H9 (cell line): ENCODE data around the gene DPYD. TPM values are rescaled to one million over a fixed set of nuclear protein-coding genes. Genes with fewer than 3 reads are reported as not detected.

Experiments used
- DNase-seq: peaks from one replicate; pipeline ENCODE4 v3.0.0-alpha.2; 2017
- H2AFZ ChIP-seq: one replicate; pipeline ENCODE4 v1.6.1; 2013; ENCODE audit warnings: mild to moderate bottlenecking, low read length, control low read depth, moderate library complexity
- H2AK5ac ChIP-seq: 2 replicates; pipeline ENCODE4 v1.6.1; 2013; ENCODE audit warnings: low read length, control low read depth, mixed read lengths; ENCODE audit not compliant: insufficient read length
- H2BK120ac ChIP-seq: one replicate; pipeline ENCODE4 v1.6.1; 2013; ENCODE audit warnings: low read depth, mild to moderate bottlenecking, low read length, control low read depth, inconsistent platforms; ENCODE audit not compliant: poor library complexity, severe bottlenecking
- H2BK12ac ChIP-seq: 2 replicates; pipeline ENCODE4 v1.6.1; 2013; ENCODE audit warnings: low read length, control low read depth, mixed read lengths, low read depth; ENCODE audit not compliant: insufficient read length
- H2BK15ac ChIP-seq: 2 replicates; pipeline ENCODE4 v1.6.1; 2013; ENCODE audit warnings: low read depth, low read length, control low read depth
- H2BK20ac ChIP-seq: one replicate; pipeline ENCODE4 v1.6.1; 2013; ENCODE audit warnings: low read depth, mild to moderate bottlenecking, low read length, control low read depth, inconsistent platforms; ENCODE audit not compliant: poor library complexity, severe bottlenecking
- H2BK5ac ChIP-seq: 2 replicates; pipeline ENCODE4 v1.6.1; 2013; ENCODE audit warnings: low read length, control low read depth, mixed read lengths; ENCODE audit not compliant: insufficient read length
- H3K14ac ChIP-seq: 2 replicates; pipeline ENCODE4 v1.6.1; 2013; ENCODE audit warnings: low read length, control low read depth; ENCODE audit not compliant: insufficient read depth
- H3K18ac ChIP-seq: 2 replicates; pipeline ENCODE4 v1.6.1; 2013; ENCODE audit warnings: low read depth, mild to moderate bottlenecking, mixed read lengths, low read length, control low read depth; ENCODE audit not compliant: insufficient read length
- H3K23ac ChIP-seq: 2 replicates; pipeline ENCODE4 v1.6.1; 2013; ENCODE audit warnings: low read length, control low read depth, mixed read lengths, low read depth; ENCODE audit not compliant: insufficient read length
- H3K23me2 ChIP-seq: 2 replicates; pipeline ENCODE4 v1.6.1; 2013; ENCODE audit warnings: low read depth, mild to moderate bottlenecking, mixed read lengths, low read length, control low read depth; ENCODE audit not compliant: insufficient read length, poor library complexity, severe bottlenecking
- H3K27ac ChIP-seq: 2 replicates; pipeline ENCODE4 v1.5.1; 2013; ENCODE audit warnings: low read length, control low read depth, mixed read lengths, low read depth; ENCODE audit not compliant: insufficient read length
- H3K27me3 ChIP-seq: 2 replicates; pipeline ENCODE4 v1.6.1; 2013; ENCODE audit warnings: low read length, control low read depth, inconsistent platforms; ENCODE audit not compliant: insufficient read depth
- H3K4ac ChIP-seq: 2 replicates; pipeline ENCODE4 v1.6.1; 2013; ENCODE audit warnings: low read depth, mild to moderate bottlenecking, control low read depth, inconsistent platforms, low read length, moderate library complexity
- H3K4me1 ChIP-seq: 2 replicates; pipeline ENCODE4 v1.6.1; 2013; ENCODE audit warnings: low read length, control low read depth, inconsistent platforms; ENCODE audit not compliant: insufficient read depth
- H3K4me2 ChIP-seq: 2 replicates; pipeline ENCODE4 v1.6.1; 2013; ENCODE audit warnings: low read length, control low read depth, mixed read lengths; ENCODE audit not compliant: insufficient read length, insufficient read depth
- H3K56ac ChIP-seq: 2 replicates; pipeline ENCODE4 v1.6.1; 2013; ENCODE audit warnings: low read depth, mild to moderate bottlenecking, mixed read lengths, low read length, control low read depth; ENCODE audit not compliant: insufficient read length
- H3K79me1 ChIP-seq: 2 replicates; pipeline ENCODE4 v1.6.1; 2013; ENCODE audit warnings: low read depth, mild to moderate bottlenecking, moderate library complexity, low read length, control low read depth, inconsistent platforms; ENCODE audit not compliant: insufficient read depth, poor library complexity, severe bottlenecking
- H3K79me2 ChIP-seq: 2 replicates; pipeline ENCODE4 v1.6.1; 2013; ENCODE audit warnings: low read length, control low read depth, inconsistent platforms; ENCODE audit not compliant: insufficient read depth
- H3K9ac ChIP-seq: 2 replicates; pipeline ENCODE4 v1.6.1; 2013; ENCODE audit warnings: low read length, control low read depth, mixed read lengths; ENCODE audit not compliant: insufficient read length; ENCODE audit errors: extremely low read depth
- H3K9me3 ChIP-seq: one replicate; pipeline ENCODE4 v1.6.1; 2013; ENCODE audit warnings: low read depth, low read length, inconsistent platforms; ENCODE audit not compliant: control insufficient read depth
- H3T11ph ChIP-seq: one replicate; pipeline ENCODE4 v1.6.1; 2013; ENCODE audit warnings: mild to moderate bottlenecking, low read length, control low read depth, inconsistent platforms
- H4K20me1 ChIP-seq: one replicate; pipeline ENCODE4 v1.6.1; 2013; ENCODE audit not compliant: control insufficient read depth, insufficient read length, insufficient read depth
- H4K5ac ChIP-seq: 2 replicates; pipeline ENCODE4 v1.6.1; 2013; ENCODE audit warnings: low read depth, mild to moderate bottlenecking, mixed read lengths, low read length, control low read depth; ENCODE audit not compliant: insufficient read length
- H4K8ac ChIP-seq: replicated peaks from 2 replicates; pipeline ENCODE4 v1.6.1; 2013; ENCODE audit warnings: low read length, control low read depth, mixed read lengths, low read depth; ENCODE audit not compliant: insufficient read length
- H4K91ac ChIP-seq: 2 replicates; pipeline ENCODE4 v1.6.1; 2013; ENCODE audit warnings: low read depth, mild to moderate bottlenecking, moderate library complexity, mixed read lengths, low read length, control low read depth; ENCODE audit not compliant: insufficient read length
- H3K27ac Mint-ChIP-seq, 3 experiments: 2 replicates in 2 of 3; 3 replicates in 1 of 3; pipeline ENCODE4 v1.8.0; 2020 to 2021; ENCODE audit warnings: mixed read lengths in 3 of 3, mild to moderate bottlenecking in 1 of 3, moderate library complexity in 1 of 3
- H3K27me3 Mint-ChIP-seq: 2 replicates; pipeline ENCODE4 v1.8.0; 2021; ENCODE audit warnings: low read depth, mild to moderate bottlenecking, moderate library complexity, mixed read lengths
- H3K36me3 Mint-ChIP-seq, 3 experiments: 2 replicates in 2 of 3; 3 replicates in 1 of 3; pipeline ENCODE4 v1.8.0; 2020 to 2021; ENCODE audit warnings: low read depth in 3 of 3, mixed read lengths in 3 of 3; ENCODE audit not compliant: insufficient read depth in 1 of 3
- H3K4me1 Mint-ChIP-seq, 2 experiments: 2 replicates each; pipeline ENCODE4 v1.8.0; 2020; ENCODE audit warnings: mixed read lengths in 2 of 2
- H3K4me3 Mint-ChIP-seq, 2 experiments: 2 replicates in 1 of 2; 3 replicates in 1 of 2; pipeline ENCODE4 v1.8.0; 2020 to 2021; ENCODE audit warnings: mild to moderate bottlenecking in 2 of 2, mixed read lengths in 2 of 2, moderate library complexity in 1 of 2
- H3K9me3 Mint-ChIP-seq, 2 experiments: 2 replicates in 1 of 2; 3 replicates in 1 of 2; pipeline ENCODE4 v1.8.0; 2020; ENCODE audit warnings: mild to moderate bottlenecking in 2 of 2, mixed read lengths in 2 of 2, moderate library complexity in 1 of 2
- total RNA-seq: library from RNA; stranded (reverse); gene quantifications from 2 replicates; pipeline ENCODE4 v1.2.1, GENCODE V29; 2021
- TF ChIP-seq, protein P1 (sequence below): fragments of 200-600 bp; sonication (generic); conservative IDR thresholded peaks from 3 replicates; pipeline ENCODE4 v1.8.0; 2021; ENCODE audit warnings: antibody characterized with exemption, mild to moderate bottlenecking

Gene DPYD
- total RNA-seq, 1 experiment from 2014 or later: 0.37 TPM

DNA sequence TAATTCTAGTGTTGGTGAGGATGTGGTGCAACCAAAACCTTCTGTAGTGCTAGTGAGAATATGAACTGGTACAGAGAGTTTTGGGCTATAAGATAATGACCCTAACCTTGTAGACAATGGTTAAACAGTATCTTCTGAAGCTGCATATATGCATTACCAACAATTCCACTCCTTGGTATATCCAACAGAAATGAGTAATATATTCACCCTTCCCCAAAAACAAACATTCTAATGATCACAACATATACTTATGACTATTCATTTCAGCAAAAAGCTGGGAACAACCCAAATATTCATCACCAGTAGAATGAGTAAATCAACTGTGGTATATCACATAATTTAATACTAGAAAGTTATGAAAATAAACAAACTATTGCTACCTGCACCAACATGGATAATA, 39.6 kb upstream of the DPYD start:
- no peak overlapping the region for H2BK5ac ChIP-seq
- no peaks in the 10 kb centered on the region for H3K9me3 Mint-ChIP-seq

More for the DNA sequence above, 39.6 kb upstream of the DPYD start:
- Histone ChIP-seq H2BK15ac (no peak overlapping the region), H3K79me2 (no peaks in the 10 kb centered on the region), H3K4me2 (no peak overlapping the region), H3K9me3 (no peaks in the 10 kb centered on the region), H3K56ac (no peak overlapping the region), H3K9ac (no peak overlapping the region), H3K14ac (no peak overlapping the region), H3K18ac (no peak overlapping the region), H3T11ph (no peak overlapping the region), H2AK5ac (no peak overlapping the region), H2BK12ac (no peak overlapping the region), H3K27ac (no peak overlapping the region), H3K79me1 (no peaks in the 10 kb centered on the region), H4K20me1 (no peaks in the 10 kb centered on the region), H2AFZ (no peak overlapping the region), H3K27me3 (no peaks in the 10 kb centered on the region), H2BK120ac (no peak overlapping the region), H4K91ac (no peak overlapping the region), H3K23me2 (no peaks in the 10 kb centered on the region), H3K4me1 (no peaks in the 10 kb centered on the region), H3K4ac (no peak overlapping the region), H3K23ac (no peak overlapping the region), H2BK20ac (no peak overlapping the region), H4K5ac (no peak overlapping the region), H4K8ac (no peak overlapping the region)
- Mint-ChIP-seq H3K4me1 (no peaks in the 10 kb centered on the region), H3K27ac (no peak overlapping the region), H3K4me3 (no peak overlapping the region), H3K36me3 (no peaks in the 10 kb centered on the region), H3K27me3 (no peaks in the 10 kb centered on the region; the same call in 1 of the 2 replicates)
- TF ChIP-seq, protein P1, sequence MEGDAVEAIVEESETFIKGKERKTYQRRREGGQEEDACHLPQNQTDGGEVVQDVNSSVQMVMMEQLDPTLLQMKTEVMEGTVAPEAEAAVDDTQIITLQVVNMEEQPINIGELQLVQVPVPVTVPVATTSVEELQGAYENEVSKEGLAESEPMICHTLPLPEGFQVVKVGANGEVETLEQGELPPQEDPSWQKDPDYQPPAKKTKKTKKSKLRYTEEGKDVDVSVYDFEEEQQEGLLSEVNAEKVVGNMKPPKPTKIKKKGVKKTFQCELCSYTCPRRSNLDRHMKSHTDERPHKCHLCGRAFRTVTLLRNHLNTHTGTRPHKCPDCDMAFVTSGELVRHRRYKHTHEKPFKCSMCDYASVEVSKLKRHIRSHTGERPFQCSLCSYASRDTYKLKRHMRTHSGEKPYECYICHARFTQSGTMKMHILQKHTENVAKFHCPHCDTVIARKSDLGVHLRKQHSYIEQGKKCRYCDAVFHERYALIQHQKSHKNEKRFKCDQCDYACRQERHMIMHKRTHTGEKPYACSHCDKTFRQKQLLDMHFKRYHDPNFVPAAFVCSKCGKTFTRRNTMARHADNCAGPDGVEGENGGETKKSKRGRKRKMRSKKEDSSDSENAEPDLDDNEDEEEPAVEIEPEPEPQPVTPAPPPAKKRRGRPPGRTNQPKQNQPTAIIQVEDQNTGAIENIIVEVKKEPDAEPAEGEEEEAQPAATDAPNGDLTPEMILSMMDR: no peak
- DNase-seq: no peak
